Endothelial cell of umbilical vein (primary cell): Measurements from ENCODE around the gene SH3TC1.

Experiments
- EZH2 ChIP-seq: IDR thresholded peaks from 2 replicates; pipeline ENCODE4 v1.6.1; 2012; ENCODE audit warnings: borderline replicate concordance, low read depth, mild to moderate bottlenecking, moderate library complexity, low read length, inconsistent platforms; ENCODE audit not compliant: severe bottlenecking
- GATA2 ChIP-seq: IDR thresholded peaks from 2 replicates; pipeline ENCODE4 v1.7.0; 2011; ENCODE audit warnings: low read depth, mild to moderate bottlenecking, moderate library complexity, mixed read lengths, low read length; ENCODE audit not compliant: insufficient read length, insufficient read depth
- POLR2A ChIP-seq: IDR thresholded peaks from 2 replicates; pipeline ENCODE4 v1.6.1; 2012; ENCODE audit warnings: low read depth, mild to moderate bottlenecking, control low read depth, low read length
- POLR2AphosphoS5 ChIP-seq: IDR thresholded peaks from 2 replicates; pipeline ENCODE4 v1.6.1; 2012; ENCODE audit warnings: low read depth, mild to moderate bottlenecking, control low read depth, low read length, moderate library complexity; ENCODE audit not compliant: insufficient read depth
- TF ChIP-seq, protein P1 (sequence below), 2 donors: IDR thresholded peaks; 1 replicate in 1 of 2; 2 replicates in 1 of 2; pipeline ENCODE4 v1.5.1; 2011; ENCODE audit warnings: low read length in 2 of 2, mild to moderate bottlenecking in 2 of 2, moderate library complexity in 2 of 2, control low read depth in 1 of 2, inconsistent platforms in 1 of 2, low read depth in 1 of 2; ENCODE audit not compliant: insufficient read depth in 1 of 2; ENCODE audit errors: extremely low read depth in 1 of 2

DNA sequence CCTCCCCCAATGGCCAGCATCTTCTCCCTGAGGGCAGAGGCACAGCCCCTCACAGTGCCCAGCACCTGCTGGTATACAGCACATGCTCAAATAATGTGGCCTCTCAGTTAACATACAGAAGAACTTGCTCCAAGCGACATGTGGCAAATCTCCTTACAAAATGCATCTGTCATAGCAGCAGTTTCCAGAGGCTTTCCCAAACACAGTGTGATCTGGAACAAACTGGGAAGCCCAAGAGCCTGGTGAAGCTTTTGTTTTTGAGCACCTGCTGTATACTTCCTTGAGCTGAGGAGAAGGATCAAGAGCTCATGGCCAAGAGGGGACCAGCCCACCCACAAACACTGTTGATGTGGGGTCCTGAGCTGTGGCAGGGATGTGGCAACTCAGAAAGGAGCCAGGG is 35.6 kb downstream of the SH3TC1 start:
- TF ChIP-seq GATA2 (no peak), POLR2AphosphoS5 (no peak), EZH2 (no peak), POLR2A (no peak)
- TF ChIP-seq, protein P1, sequence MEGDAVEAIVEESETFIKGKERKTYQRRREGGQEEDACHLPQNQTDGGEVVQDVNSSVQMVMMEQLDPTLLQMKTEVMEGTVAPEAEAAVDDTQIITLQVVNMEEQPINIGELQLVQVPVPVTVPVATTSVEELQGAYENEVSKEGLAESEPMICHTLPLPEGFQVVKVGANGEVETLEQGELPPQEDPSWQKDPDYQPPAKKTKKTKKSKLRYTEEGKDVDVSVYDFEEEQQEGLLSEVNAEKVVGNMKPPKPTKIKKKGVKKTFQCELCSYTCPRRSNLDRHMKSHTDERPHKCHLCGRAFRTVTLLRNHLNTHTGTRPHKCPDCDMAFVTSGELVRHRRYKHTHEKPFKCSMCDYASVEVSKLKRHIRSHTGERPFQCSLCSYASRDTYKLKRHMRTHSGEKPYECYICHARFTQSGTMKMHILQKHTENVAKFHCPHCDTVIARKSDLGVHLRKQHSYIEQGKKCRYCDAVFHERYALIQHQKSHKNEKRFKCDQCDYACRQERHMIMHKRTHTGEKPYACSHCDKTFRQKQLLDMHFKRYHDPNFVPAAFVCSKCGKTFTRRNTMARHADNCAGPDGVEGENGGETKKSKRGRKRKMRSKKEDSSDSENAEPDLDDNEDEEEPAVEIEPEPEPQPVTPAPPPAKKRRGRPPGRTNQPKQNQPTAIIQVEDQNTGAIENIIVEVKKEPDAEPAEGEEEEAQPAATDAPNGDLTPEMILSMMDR (IDR thresholded peaks at IDR 0.05; ENCODE audit: extremely low read depth in 1 of 2, insufficient read depth in 1 of 2, low read depth in 1 of 2, low read length in 2 of 2) = no peak
